Activated naive CD4-positive, alpha-beta T cell treated with anti-CD3 and anti-CD28 coated beads, Interleukin-2, amount 50 U/mL, for 72 hours (primary cell): ENCODE results near the gene CHAF1A. TPM values are rescaled to one million over a fixed set of nuclear protein-coding genes. Genes with fewer than 3 reads are reported as not detected.

Source experiments
- ATAC-seq, 2 donors: fragments of 150-1000 bp; cut with Tn5 transposase; 2 replicates each; pipeline ENCODE4 v1.10.0; 2021; ENCODE audit warnings: mild to moderate bottlenecking in 2 of 2, moderate library complexity in 2 of 2
- DNase-seq, 2 donors: peaks; one replicate each; pipeline ENCODE4 v3.0.0; 2021 to 2022; ENCODE audit warnings: low spot score in 2 of 2
- H3K27ac Mint-ChIP-seq, 2 donors: one replicate each; pipeline ENCODE4 v1.8.0; 2022; ENCODE audit warnings: mild to moderate bottlenecking in 2 of 2, mixed read lengths in 2 of 2
- H3K36me3 Mint-ChIP-seq, 2 donors: one replicate each; pipeline ENCODE4 v1.8.0; 2022; ENCODE audit warnings: mixed read lengths in 2 of 2
- H3K9me3 Mint-ChIP-seq, 2 donors: one replicate each; pipeline ENCODE4 v1.8.0; 2022; ENCODE audit warnings: mixed read lengths in 2 of 2
- total RNA-seq, 2 donors: library from RNA; stranded (reverse); gene quantifications; one replicate each; pipeline ENCODE4 v1.2.3, GENCODE V29; 2022

Gene CHAF1A
- total RNA-seq, 2 donors from 2014 or later: 67.1 to 93.6 TPM

GRCh38 chr19:4437103-4437502 lies 34.7 kb downstream of the CHAF1A start:
- ATAC-seq (no peak), DNase-seq (no peak)
- Mint-ChIP-seq H3K9me3 (no peaks in the 10 kb centered on the region), H3K27ac (no peak overlapping the region), H3K36me3 (peaks cover 16% of the 10 kb centered on the region in 2 donors)

- Mint-ChIP-seq H3K27ac (no peak overlapping the region), H3K9me3 (no peaks in the 10 kb centered on the region), H3K36me3 (peaks cover 14 to 15% of the 10 kb centered on the region in 2 donors)
- ATAC-seq (no peak), DNase-seq (no peak)
Observed at GRCh38 chr19:4439243-4439642, 36.8 kb downstream of the CHAF1A start.

- no peak for ATAC-seq
- H3K9me3 Mint-ChIP-seq: no peaks in the 10 kb centered on the region
- DNase-seq: no peak
- H3K27ac Mint-ChIP-seq: peak overlapping the region; percentile 68 to 89
- peaks cover 7 to 10% of the 10 kb centered on the region in 2 donors for H3K36me3 Mint-ChIP-seq
Observed at GRCh38 chr19:4441994-4442818, 39.8 kb downstream of the CHAF1A start.

DNA sequence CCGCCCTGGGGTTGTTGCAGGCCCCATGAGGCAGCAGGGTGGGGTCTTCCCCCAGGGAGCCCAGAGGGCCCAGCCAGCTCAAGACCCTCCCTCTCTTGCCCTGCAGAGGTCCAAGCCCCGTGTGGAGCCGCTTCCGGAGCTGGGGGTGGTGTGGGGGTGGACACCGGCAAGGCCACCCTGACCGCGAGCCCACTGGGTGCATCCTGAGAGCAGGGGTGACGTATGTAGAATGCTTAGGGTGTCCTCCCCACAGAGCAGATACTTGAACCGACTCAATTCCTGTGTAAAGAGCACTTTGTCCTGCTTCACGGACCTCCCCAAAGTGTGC lies 40.3 kb downstream of the CHAF1A start:
- peak overlapping the region; percentile 68 to 89 for H3K27ac Mint-ChIP-seq
- DNase-seq: no peak
- no peak for ATAC-seq
- peaks cover 7 to 10% of the 10 kb centered on the region in 2 donors for H3K36me3 Mint-ChIP-seq
- no peaks in the 10 kb centered on the region for H3K9me3 Mint-ChIP-seq

DNA sequence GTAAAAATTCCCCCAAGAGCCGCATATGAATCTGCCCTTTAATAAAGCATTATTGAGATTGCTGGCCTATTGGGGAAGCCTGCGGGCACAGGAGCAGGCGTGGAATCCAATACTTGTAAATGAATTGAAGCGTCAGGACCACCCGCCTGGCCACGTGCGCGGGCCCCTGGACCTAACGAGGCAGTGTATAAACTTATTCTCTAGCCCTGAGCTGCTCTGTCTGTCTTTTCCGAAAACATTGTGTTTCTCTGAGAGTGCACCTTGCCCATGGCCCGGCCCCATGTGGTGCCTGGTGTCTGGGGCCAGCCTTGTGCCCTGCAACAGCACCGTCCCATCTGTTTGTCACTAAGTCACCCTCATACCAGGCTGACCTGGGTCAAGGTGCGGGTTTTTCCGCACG lies 40.7 kb downstream of the CHAF1A start:
- H3K9me3 Mint-ChIP-seq: no peaks in the 10 kb centered on the region
- H3K27ac Mint-ChIP-seq: no peak overlapping the region
- peaks cover 7 to 10% of the 10 kb centered on the region in 2 donors for H3K36me3 Mint-ChIP-seq
- DNase-seq: no peak
- no peak for ATAC-seq

- ATAC-seq (peak in 1 of 2 donors; percentile 11), DNase-seq (no peak)
- peak overlapping the region in 1 of 2 donors; percentile 55 for H3K27ac Mint-ChIP-seq
- H3K36me3 Mint-ChIP-seq: peaks cover 6 to 10% of the 10 kb centered on the region in 2 donors
- H3K9me3 Mint-ChIP-seq: no peaks in the 10 kb centered on the region
Observed at GRCh38 chr19:4443966-4444764, 41.7 kb downstream of the CHAF1A start.

DNA sequence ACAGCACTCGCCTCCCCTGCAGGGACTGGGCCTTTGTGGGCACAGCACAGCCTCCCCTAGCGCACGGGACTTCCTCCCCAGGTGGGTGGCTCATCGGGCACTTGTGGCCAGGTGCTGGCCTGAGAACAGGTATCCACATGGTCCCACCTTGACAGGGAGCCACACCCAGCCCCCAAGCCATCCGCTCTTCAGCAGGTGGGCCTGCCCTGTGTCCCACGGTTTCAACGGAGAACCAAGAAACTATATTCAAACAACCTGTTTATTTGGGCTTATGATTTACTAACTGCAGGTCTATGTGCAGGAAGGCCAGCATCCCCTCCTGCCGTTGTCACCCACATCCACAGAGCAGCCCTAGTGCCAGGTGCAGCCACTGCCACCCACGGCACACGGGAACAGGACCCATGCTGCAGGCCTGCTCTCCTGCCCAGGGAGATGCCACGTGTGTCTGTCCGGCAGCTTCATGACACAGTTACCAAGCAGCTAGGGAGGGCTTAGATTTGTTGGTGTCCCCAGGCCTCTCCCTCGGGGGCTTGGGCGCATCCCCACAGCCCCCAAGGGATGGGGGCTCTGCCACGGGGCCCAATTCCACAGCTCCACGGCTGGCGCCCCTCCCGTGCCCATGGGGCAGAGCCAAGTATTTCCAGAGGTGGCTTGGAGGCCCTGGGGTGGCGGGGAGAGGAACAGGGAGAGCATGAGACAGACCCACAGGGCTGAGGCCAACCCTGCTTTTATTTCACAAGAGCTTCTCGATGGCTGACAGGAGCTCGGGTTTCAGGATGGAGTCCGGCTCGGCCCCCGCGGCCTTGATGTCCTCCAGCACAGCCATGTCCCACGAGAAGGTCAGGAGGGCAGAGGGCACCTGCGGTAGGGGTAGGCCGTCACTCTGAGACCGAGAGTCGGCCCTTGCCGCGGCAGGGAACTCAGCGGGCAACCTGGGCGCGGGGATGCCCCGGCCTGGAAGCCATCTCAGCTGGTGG lies 42.6 kb downstream of the CHAF1A start:
- Mint-ChIP-seq H3K27ac (peak overlapping the region in 1 of 2 donors; percentile 55), H3K9me3 (no peaks in the 10 kb centered on the region), H3K36me3 (peaks cover 1 to 5% of the 10 kb centered on the region in 2 donors)
- no peak for DNase-seq
- peak in 1 of 2 donors; percentile 9 for ATAC-seq

DNA sequence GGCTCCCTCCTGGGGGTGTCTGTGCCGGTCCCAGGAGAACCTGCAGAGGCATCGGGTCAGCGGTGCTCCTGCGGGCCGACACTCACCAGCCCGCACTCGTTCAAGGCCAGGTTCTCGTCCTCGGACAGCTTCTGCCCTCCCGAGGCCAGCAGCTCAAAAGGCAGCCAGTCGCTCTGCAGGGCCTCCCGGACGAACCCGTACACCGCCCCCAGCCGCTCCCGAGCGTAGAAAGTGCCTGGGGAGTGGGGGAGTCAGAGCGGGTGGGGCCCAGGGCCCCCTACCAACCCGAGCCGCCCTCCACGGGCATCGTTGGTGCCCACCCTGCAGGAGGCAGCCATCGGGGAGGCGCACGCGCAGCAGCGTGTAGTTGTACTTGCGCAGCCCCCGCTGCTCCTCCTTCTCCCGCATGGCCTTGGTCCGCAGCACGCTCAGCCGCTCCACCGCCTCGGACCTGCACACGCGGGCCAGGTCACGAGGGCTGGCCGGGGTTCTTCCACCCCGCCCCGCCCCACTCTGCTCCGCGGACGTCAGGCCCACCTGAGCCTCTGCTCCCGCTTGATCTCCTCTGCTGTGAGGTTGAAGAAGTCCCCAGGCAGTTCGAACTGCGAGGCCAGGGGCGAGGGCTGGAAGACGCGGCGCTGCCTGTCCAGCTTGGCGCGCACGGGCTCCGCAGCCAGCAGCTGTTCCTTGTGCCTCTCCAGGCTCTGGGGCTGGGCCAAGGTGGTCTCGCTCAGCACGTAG lies 43.7 kb downstream of the CHAF1A start:
- peak overlapping the region in 1 of 2 donors; percentile 36 for H3K27ac Mint-ChIP-seq
- H3K36me3 Mint-ChIP-seq: peaks cover 0 to 5% of the 10 kb centered on the region in 2 donors
- DNase-seq: no peak
- no peaks in the 10 kb centered on the region for H3K9me3 Mint-ChIP-seq
- peak in 1 of 2 donors; percentile 5 for ATAC-seq

DNA sequence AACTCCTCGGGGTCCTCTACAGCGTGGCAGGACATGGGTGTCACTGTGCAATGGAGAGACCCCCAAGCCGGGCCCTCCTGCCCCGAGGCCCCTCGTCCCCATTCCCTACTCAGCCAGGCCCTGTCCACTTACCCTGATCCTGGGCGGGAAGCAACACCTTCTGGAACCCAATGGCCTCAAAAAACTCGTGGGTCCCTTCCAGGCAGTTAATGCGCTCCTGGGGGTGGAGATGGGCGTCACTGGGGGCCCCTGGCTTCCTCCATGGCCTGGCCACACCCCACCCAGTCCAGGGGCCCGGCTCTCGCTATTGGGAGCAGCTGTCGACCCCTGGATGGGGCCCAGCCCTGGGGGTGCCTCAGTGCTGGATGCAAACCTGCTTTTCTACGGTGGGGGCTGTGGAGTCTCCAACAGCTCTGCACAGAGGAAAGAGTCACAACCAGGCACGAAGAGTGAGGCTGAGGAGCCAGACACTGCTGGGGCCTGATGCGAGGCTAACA lies 44.3 kb downstream of the CHAF1A start:
- peaks cover 0 to 5% of the 10 kb centered on the region in 2 donors for H3K36me3 Mint-ChIP-seq
- no peaks in the 10 kb centered on the region for H3K9me3 Mint-ChIP-seq
- ATAC-seq (no peak), DNase-seq (no peak)
- peak overlapping the region in 1 of 2 donors; percentile 36 for H3K27ac Mint-ChIP-seq

- ATAC-seq: no peak
Observed at GRCh38 chr19:4447327-4448146, 45.1 kb downstream of the CHAF1A start.

DNA sequence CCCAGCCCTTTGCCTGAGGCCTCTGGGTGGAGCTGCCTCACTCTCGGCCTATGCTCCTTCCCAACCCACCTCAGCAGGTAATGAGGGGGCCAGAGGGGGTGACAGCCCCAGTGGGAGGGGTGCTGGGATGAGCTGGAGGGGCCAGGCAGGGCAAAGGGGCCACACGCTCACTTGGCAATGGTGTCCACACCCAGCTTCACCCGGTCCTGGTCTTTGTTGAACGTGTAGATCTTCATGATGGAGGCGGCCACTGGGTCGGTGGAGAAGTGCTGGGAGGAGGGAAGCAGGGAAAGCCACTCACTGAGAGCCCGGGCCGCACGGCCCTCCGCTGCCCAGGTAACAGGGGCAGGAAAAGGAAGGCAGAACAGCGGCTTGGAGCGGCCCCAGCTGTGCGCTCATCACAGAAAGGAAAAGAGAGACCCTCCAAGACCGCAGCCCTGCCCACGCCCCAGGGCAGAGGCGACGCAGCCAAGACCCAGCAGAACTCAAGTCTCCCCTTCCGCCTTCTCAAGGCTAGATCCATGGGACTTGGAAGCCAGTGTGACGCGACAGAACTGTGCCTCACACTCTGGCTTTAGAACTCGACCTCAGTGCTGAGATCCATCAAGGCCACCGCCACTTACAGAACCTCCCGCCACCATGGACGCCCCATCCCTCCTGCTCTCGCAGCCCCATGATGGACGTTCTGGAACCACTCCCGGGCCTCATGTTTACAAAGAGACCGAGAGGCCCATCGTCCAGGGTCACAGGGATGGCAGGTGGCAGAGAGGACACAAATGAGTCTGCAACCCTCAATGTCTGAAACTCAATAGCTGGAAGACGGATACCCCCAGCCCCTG lies 45.9 kb downstream of the CHAF1A start:
- ATAC-seq: no peak
- no peak for DNase-seq
- no peaks in the 10 kb centered on the region for H3K9me3 Mint-ChIP-seq
- H3K27ac Mint-ChIP-seq: peak overlapping the region; percentile 37 to 50
- H3K36me3 Mint-ChIP-seq: peaks cover 0 to 5% of the 10 kb centered on the region in 2 donors

More at GRCh38 chr19:4447327-4448146, 45.1 kb downstream of the CHAF1A start:
- Mint-ChIP-seq H3K36me3 (peaks cover 0 to 5% of the 10 kb centered on the region in 2 donors), H3K27ac (no peak overlapping the region), H3K9me3 (no peaks in the 10 kb centered on the region)
- DNase-seq: no peak

- DNase-seq (no peak), ATAC-seq (no peak)
- no peaks in the 10 kb centered on the region for H3K9me3 Mint-ChIP-seq
- H3K27ac Mint-ChIP-seq: peak overlapping the region; percentile 23 to 37
- H3K36me3 Mint-ChIP-seq: peaks cover 0 to 5% of the 10 kb centered on the region in 2 donors
Observed at GRCh38 chr19:4449022-4449638, 46.7 kb downstream of the CHAF1A start.

DNA sequence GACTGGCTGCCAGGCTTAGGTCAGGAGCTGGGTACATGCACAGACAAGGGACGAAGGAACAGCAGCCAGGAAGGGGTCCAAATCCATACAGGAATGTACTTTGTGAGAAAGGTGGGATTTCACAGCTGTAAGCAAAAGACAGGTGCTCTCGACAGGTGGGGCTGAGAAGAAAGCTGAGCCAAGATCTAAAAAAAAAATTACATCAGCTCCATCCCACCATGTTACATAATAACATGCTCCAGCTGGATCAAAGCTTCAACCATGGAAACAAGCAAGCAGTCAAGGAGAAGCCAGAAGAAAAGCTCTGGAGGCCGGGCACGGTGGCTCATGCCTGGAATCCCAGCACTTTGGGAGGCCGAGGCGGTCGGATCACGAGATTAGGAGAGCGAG lies 47.2 kb downstream of the CHAF1A start:
- DNase-seq (no peak), ATAC-seq (no peak)
- H3K9me3 Mint-ChIP-seq: no peaks in the 10 kb centered on the region
- peaks cover 0 to 5% of the 10 kb centered on the region in 2 donors for H3K36me3 Mint-ChIP-seq
- peak overlapping the region in 1 of 2 donors; percentile 23 for H3K27ac Mint-ChIP-seq
